HepG2 (cell line): Measurements from ENCODE around the gene MAP1LC3A. TPM values are rescaled to one million over a fixed set of nuclear protein-coding genes. Genes with fewer than 3 reads are reported as not detected.

Experiments
- ARID5B ChIP-seq: IDR thresholded peaks from 2 replicates; pipeline ENCODE4 v1.4.0; 2020; ENCODE audit warnings: mild to moderate bottlenecking, missing genetic modification reagents
- FOXO4 ChIP-seq: sonication (generic); formaldehyde crosslinking; conservative IDR thresholded peaks from 2 replicates; pipeline ENCODE4 v1.8.1; 2023; ENCODE audit warnings: missing genetic modification reagents
- MLXIP ChIP-seq: sonication (generic); formaldehyde crosslinking; IDR thresholded peaks from 2 replicates; pipeline ENCODE4 v1.9.0; 2021; ENCODE audit warnings: missing genetic modification reagents, borderline replicate concordance
- ZNF142 ChIP-seq: sonication (generic); formaldehyde crosslinking; IDR thresholded peaks from 2 replicates; pipeline ENCODE4 v1.4.0; 2020; ENCODE audit warnings: missing genetic modification reagents
- ZNF205 ChIP-seq: IDR thresholded peaks from 2 replicates; pipeline ENCODE4 v1.6.1; 2018; ENCODE audit warnings: missing biosample characterization, missing genetic modification reagents
- ZNF383 ChIP-seq: sonication (generic); formaldehyde crosslinking; IDR thresholded peaks from 2 replicates; pipeline ENCODE4 v1.4.0; 2020; ENCODE audit warnings: missing genetic modification reagents, mild to moderate bottlenecking, borderline replicate concordance
- polyA plus RNA-seq, 8 experiments: library from polyadenylated mRNA; depleted of rRNA in 3 of 8; stranded (reverse) in 7 of 8; unstranded in 1 of 8; fragments of >200 nt; fragmentation: Illumina TruSeq in 4 of 8; extraction: Trizol in 4 of 8; gene quantifications; 2 replicates each; pipeline versions ENCODE4 v1.2.1 to v1.2.3, GENCODE V29; 2011 to 2016; ENCODE audit warnings: low read depth in 4 of 8, missing spikeins in 1 of 8, mixed read lengths in 1 of 8; ENCODE audit not compliant: insufficient read depth in 1 of 8
- total RNA-seq, 5 experiments: library from RNA; depleted of rRNA; stranded (reverse); fragments of >200 nt; fragmentation: Illumina TruSeq; extraction: Trizol; gene quantifications; 2 replicates each; pipeline ENCODE4 v1.2.3, GENCODE V29; 2016; ENCODE audit warnings: low read depth in 1 of 5

The MAP1LC3A gene
- total and polyA plus RNA-seq, 2 of the 13 experiments (the other 11 are each of a cell fraction or from before 2014, with no cell fraction given): not detected

- TF ChIP-seq ZNF142 (CRISPR knock-in tag): peak; percentile 14; the same call in 1 of the 2 replicates
- TF ChIP-seq ZNF205 (CRISPR knock-in tag): no peak
- TF ChIP-seq ARID5B (CRISPR knock-in tag): no peak
- TF ChIP-seq ZNF383 (CRISPR knock-in tag): 0 out of 2 replicates have a peak, but pooled peaks have one; percentile 72
- no peak for TF ChIP-seq MLXIP (CRISPR knock-in tag)
- 0 out of 2 replicates have a peak, but pooled peaks have one; percentile 65 for TF ChIP-seq FOXO4
Observed at GRCh38 chr20:34514897-34515483, 43.5 kb upstream of the MAP1LC3A start (continued).
